Stromal cell of bone marrow (primary cell): ENCODE data around the gene CCDC175.
A peak's percentile ranks its signal among the peaks of the same experiment; 100 is the strongest.

Source experiments
- DNase-seq: peaks from one replicate; pipeline ENCODE4 v3.0.0-alpha.2; 2012; ENCODE audit warnings: low read depth

CCDC175 gene

DNA sequence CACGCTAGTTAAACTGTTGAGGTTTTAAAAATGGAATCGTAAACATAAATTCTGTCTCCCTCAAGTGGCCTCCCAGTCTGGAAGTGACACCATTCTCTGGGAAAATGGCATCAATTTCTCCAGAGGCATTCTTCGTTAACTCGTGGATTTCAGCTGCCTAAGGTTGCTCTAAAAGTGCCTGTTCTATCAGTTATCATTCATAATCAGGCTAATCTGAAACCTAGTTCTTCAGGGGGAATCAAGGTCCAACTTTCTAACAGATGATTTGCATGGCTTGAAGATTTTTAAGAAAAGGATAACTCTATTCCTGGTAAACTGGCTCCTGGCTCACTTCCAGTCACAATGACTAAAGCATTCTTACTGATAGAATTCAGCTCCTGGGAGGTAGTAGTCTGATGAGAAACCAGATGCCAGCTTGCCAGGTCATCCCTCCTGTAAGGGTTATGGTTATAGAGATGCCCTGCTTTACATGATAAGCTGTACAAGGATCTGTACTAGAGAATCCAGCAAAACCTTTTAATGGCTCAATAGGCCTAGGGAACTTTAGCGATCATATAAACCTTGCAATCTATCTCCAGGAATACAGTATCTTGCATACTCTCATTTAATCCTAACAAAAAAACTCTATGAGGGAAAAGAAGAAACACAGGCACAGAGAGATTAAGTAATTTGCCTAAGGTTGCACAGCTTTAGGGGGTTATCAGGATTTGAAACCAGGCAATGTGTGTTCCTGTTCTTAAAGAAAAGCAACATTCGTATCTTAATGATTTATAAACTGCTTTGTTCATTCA lies 93.9 kb downstream of the CCDC175 start:
- peak; percentile 60 for DNase-seq

DNA sequence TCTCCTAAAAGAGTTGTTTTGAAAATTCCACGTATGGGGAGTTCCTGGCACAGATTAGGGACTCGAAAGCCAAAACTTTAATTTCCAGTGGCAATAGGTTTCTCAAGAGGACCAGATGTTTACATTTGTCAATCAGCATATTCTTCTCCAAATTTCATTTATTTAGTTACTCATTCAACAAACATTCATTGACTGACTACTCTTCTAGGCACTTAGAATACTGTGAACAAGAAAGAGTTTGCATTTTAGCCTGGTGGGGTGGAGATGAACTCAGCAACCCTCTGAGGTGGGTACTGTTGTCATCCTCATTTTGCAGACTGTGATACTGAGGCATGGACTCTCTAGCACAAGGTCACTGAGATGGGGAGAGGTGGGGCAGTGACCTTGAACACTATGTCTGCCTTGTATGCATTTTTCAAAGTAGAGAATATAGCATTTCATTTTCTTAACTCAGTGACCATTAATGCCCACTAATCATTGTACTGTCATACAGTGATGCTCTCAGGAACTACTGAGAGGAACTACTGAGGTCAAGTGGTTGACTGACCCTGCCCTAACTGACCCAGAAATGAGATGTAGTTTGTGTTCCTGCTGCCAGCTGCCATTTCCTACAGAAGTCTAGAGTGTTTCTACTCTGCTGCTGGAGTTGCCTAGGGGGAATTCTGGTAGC lies 94.6 kb downstream of the CCDC175 start:
- peak; percentile 41 for DNase-seq

DNA sequence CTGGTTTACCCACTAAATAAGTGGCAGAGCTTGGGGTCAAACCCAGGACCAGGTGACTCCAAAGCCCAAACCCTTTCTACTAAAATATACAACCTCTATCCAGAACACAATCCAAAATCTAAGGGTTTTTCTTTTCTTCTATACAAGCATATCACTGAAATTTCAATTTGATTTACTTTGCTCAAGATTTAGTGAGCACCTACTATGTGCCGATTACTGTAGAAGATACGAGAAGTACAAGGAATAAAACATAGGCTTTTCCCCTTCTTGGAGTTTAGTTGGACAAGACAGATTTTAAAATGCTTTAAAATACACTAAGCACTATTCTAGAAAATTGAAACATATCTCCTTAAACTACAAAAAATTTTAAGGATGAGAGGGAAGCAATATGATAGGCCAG lies 95.2 kb downstream of the CCDC175 start:
- no peak for DNase-seq

DNA sequence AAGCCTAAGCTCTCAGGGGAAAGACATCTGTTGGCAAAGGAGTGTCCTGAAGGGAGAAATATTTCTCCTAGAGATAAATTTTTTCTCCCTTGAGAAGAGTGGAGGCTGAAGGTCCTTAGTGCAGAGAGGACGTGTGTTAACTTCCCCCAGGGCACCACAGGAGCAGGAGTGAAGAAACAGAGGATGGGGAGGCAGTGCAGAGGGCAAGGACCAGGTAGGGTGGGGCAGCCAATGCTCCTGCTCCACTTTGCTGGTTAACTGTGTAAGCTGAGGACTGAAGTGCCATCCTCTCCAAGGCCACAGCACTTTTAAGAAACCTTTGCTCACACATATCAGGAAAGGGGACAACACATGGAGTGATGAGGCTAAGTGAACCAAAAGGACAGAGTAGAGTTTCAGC lies 96.4 kb downstream of the CCDC175 start:
- no peak for DNase-seq

DNA sequence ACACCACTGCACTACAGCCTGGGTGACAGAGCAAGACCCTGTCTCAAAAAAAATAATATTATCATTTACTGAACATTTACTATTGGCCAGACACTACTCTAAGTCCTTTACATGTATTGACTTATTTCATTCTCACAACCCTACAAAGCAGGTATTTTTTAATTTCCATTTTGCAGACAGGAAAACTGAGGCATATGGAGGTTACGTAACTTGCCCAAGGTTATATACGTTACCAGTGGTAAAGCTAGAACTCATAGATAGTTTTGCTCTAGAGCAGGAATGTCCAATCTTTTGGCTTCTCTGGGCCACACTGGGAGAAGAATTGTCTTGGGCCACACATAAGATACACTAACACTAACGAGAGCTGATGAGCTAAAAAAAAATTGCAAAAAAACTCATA lies 98.1 kb downstream of the CCDC175 start:
- DNase-seq, result no peak

GRCh38 chr14:59475709-59476108 lies 100.9 kb downstream of the CCDC175 start:
- no peak for DNase-seq

DNA sequence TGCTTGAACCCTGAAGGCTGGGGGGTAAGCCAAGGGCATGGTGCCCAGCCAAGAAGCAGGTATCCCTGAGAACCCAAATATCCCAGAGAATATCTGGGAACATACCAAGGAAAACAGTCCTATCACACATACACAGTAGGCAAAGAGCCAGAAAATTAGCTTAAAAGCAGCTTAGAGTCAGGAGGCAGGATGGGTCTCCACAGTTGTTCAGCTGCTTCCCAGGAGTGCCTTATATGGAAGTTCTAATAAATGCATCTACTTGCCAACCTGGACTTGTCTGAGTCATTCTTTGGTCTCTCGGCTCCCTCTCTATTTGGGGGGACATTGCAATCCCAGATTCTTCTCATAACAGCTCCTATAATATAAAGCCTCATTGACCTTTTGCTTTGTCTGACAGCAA lies 102.4 kb downstream of the CCDC175 start:
- DNase-seq, result no peak

DNA sequence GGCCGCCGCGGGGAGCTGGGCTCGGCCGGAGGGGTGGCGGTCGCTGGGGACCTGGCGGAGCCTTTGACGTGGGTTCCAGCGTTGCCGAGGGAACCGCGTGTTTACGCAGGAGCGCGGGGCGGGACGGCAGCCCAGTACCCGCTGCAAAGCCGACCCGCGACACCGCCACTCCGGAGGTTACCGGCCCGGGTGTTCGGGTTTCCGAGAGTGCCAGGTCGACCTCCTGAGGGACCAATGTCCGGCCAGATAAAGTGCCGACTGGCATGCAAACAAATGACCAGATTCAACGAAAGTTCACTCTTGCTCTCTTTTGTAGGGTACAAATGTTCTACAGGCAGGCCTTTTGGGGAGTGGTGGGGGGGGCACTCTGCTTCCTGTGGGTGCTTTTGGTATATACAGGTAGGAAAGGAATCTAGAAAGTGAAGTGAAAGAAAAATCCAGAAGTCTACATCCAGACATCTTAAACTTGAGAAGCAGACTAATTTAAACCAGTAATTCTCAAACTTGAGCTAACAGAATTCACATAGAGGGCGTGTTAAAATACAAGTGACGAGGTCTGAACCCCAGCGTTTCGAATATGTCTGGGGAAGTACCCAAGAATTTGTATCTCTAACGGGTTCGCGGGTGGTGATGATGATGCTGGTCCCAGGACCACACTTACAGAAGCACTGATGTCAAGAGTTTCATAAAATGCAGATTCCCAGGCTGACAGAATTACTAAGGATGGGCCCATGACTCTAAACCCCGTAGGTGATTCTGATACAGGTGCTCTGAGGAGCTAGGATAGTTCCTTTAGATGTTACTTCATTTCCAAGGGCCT lies 111.1 kb downstream of the CCDC175 start, which contains the start of gene GPR135:
Gene GPR135, minus strand, starts transcription at position 65 of the 820 bp plus-strand sequence. CDS start 154 bp downstream, outside the sequence.
- no peak for DNase-seq

- DNase-seq, result no peak
Measured at GRCh38 chr14:59464486-59465315, 111.9 kb downstream of the CCDC175 start.

- DNase-seq, result no peak
Measured at GRCh38 chr14:59463787-59464485, 112.7 kb downstream of the CCDC175 start.

- no peak for DNase-seq
Measured at GRCh38 chr14:59461891-59462290, 114.7 kb downstream of the CCDC175 start.

- no peak for DNase-seq
Measured at GRCh38 chr14:59460378-59460777, 116.2 kb downstream of the CCDC175 start.

DNA sequence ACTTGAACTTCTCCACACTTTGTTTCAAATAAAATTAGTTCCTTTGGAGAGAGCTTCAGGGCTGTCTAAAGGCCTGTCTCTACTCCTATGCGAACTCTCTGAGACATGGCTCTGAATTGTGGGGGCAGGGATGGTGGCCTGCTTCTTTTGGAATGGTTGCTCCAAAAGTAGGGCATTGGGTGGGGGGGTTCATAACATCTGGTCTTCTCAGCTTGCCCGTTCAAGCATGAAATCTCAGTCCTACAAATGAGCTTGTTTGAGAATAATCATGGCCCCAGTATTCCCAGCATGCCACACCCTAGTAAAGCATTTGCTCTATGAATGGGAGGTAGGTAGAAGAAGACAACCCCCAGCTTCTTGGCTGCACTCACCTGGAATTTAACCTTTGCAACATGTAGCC lies 118.1 kb downstream of the CCDC175 start:
- DNase-seq, result no peak

DNA sequence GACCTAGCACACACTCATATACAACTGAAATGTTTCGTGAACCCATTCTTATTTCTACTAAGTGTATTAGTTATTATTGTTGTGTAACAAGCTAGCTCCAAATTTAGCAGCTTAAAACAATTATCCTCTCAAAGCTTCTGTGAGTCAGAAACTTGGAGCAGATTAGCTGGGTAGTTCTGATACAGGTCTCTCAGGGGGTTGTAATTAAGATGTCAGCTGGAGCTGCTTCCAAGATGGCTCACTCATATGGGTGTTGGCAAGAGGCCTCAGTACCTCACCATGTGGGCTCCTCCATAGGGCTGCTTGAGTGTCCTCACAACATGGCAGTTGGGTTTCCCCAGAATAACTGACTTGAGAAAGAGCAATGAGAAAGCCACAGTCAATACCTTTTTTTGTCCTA lies 121.2 kb downstream of the CCDC175 start:
- DNase-seq, result peak; percentile 58
